HG02938 (cell line): ENCODE data around the gene P4HA1.
"Not testable (repeated sequence)": the region's sequence is repeated elsewhere in the genome, so short reads cannot be mapped to it uniquely, and the experiment has no call there.

Source experiments
- ATAC-seq: cut with Tn5 transposase; IDR thresholded peaks from one replicate; pipeline ENCODE4 v1.9.1; 2021; ENCODE audit warnings: mild to moderate bottlenecking, moderate library complexity; ENCODE audit not compliant: unreplicated experiment

The P4HA1 gene

GRCh38 chr10:73096449-73097304 lies at the start of gene P4HA1:
P4HA1 (minus strand) TSS chr10:73096866; CDS start chr10:73074883, 21,983 bp downstream.
- peak; percentile 83 for ATAC-seq

GRCh38 chr10:73141603-73142002 lies 44.9 kb upstream of the P4HA1 start:
- no peak for ATAC-seq

GRCh38 chr10:73139251-73139650 lies 42.6 kb upstream of the P4HA1 start:
- no peak for ATAC-seq

GRCh38 chr10:73136627-73137026 lies 40.0 kb upstream of the P4HA1 start:
- no peak for ATAC-seq

- no peak for ATAC-seq
These were observed 38.1 kb upstream of the P4HA1 start for GRCh38 chr10:73134727-73135126.

GRCh38 chr10:73131913-73132686 lies 35.4 kb upstream of the P4HA1 start:
- no peak for ATAC-seq

GRCh38 chr10:73131301-73131700 lies 34.6 kb upstream of the P4HA1 start:
- ATAC-seq: no peak

GRCh38 chr10:73126343-73126742 lies 29.7 kb upstream of the P4HA1 start:
- no peak for ATAC-seq

- no peak for ATAC-seq
These were observed 23.3 kb upstream of the P4HA1 start for GRCh38 chr10:73119952-73120351.

GRCh38 chr10:73119457-73119856 lies 22.8 kb upstream of the P4HA1 start:
- no peak for ATAC-seq

GRCh38 chr10:73117976-73118743 lies 21.5 kb upstream of the P4HA1 start:
- peak; percentile 71 for ATAC-seq

GRCh38 chr10:73116017-73116416 lies 19.4 kb upstream of the P4HA1 start:
- no peak for ATAC-seq

- no peak for ATAC-seq
These were observed 16.9 kb upstream of the P4HA1 start for GRCh38 chr10:73113551-73113950.

GRCh38 chr10:73112032-73112431 lies 15.4 kb upstream of the P4HA1 start:
- not testable (repeated sequence) for ATAC-seq

GRCh38 chr10:73110345-73110849 lies 13.7 kb upstream of the P4HA1 start, which contains the start of gene NUDT13:
NUDT13 (plus strand) TSS chr10:73110455; CDS start chr10:73114366, 3,911 bp downstream.
- ATAC-seq: peak; percentile 62

GRCh38 chr10:73109248-73109652 lies 12.6 kb upstream of the P4HA1 start:
- not testable (repeated sequence) for ATAC-seq

GRCh38 chr10:73106301-73106700 lies 9.6 kb upstream of the P4HA1 start:
- ATAC-seq: no peak

GRCh38 chr10:73099141-73099540 lies 2.5 kb upstream of the P4HA1 start:
- no peak for ATAC-seq

- ATAC-seq: peak; percentile 1
These were observed 622 bp upstream of the P4HA1 start for GRCh38 chr10:73097305-73097670.

- peak; percentile 28 for ATAC-seq
These were observed 621 bp downstream of the P4HA1 start for GRCh38 chr10:73096041-73096448.

- ATAC-seq: no peak
These were observed 1.1 kb downstream of the P4HA1 start for GRCh38 chr10:73095481-73096021.
